Measurements from ENCODE around the gene YIF1B.

YIF1B gene

GRCh38 chr19:38277969-38278680 lies 37.6 kb downstream of the YIF1B start:
- Histone ChIP-seq H3K9me3 (ENCODE audit: insufficient read depth, low read length, severe bottlenecking) (no peaks in the 10 kb centered on the region), H3K36me3 (ENCODE audit: insufficient read depth, low read length) (no peaks in the 10 kb centered on the region), H3K4me2 (ENCODE audit: insufficient read depth, low read length) (no peak overlapping the region), H3K9ac (ENCODE audit: low read depth, low read length) (no peak overlapping the region), H4K20me1 (ENCODE audit: insufficient read depth, low read length) (no peaks in the 10 kb centered on the region), H2AFZ (ENCODE audit: low read depth, low read length) (no peak overlapping the region), H3K27me3 (ENCODE audit: insufficient read depth, low read length, poor library complexity) (no peaks in the 10 kb centered on the region), H3K4me3 (ENCODE audit: low read depth in 1 of 2, low read length in 2 of 2) (no peak overlapping the region), H3K27ac (ENCODE audit: low read length) (no peak overlapping the region), H3K4me1 (ENCODE audit: insufficient read depth, low read length) (no peaks in the 10 kb centered on the region), H3K79me2 (ENCODE audit: insufficient read depth, low read length) (no peaks in the 10 kb centered on the region)
- ATAC-seq (ENCODE audit: insufficient read depth, low read depth), result no peak
- DNase-seq, result no peak
- TF ChIP-seq CTCF (IDR thresholded peaks at IDR 0.05; ENCODE audit: borderline replicate concordance, extremely low read depth, low read length, poor library complexity, severe bottlenecking) (no peak), EZH2 (IDR thresholded peaks at IDR 0.05; ENCODE audit: borderline replicate concordance, low read depth, low read length, severe bottlenecking) (no peak)

- H3K9ac ChIP-seq (ENCODE audit: low read depth, low read length), result no peak overlapping the region
- H3K4me1 ChIP-seq (ENCODE audit: insufficient read depth, low read length), result no peaks in the 10 kb centered on the region
- no peak overlapping the region for H3K4me2 ChIP-seq (ENCODE audit: insufficient read depth, low read length)
- no peak overlapping the region for H2AFZ ChIP-seq (ENCODE audit: low read depth, low read length)
- no peaks in the 10 kb centered on the region for H3K9me3 ChIP-seq (ENCODE audit: insufficient read depth, low read length, severe bottlenecking)
- no peaks in the 10 kb centered on the region for H3K79me2 ChIP-seq (ENCODE audit: insufficient read depth, low read length)
- no peak for DNase-seq
- H3K36me3 ChIP-seq (ENCODE audit: insufficient read depth, low read length), result no peaks in the 10 kb centered on the region
- ATAC-seq (ENCODE audit: insufficient read depth, low read depth), result no peak
- no peak for TF ChIP-seq CTCF (IDR thresholded peaks at IDR 0.05; ENCODE audit: borderline replicate concordance, extremely low read depth, low read length, poor library complexity, severe bottlenecking)
- TF ChIP-seq EZH2 (IDR thresholded peaks at IDR 0.05; ENCODE audit: borderline replicate concordance, low read depth, low read length, severe bottlenecking), result no peak
- no peaks in the 10 kb centered on the region for H4K20me1 ChIP-seq (ENCODE audit: insufficient read depth, low read length)
- no peaks in the 10 kb centered on the region for H3K27me3 ChIP-seq (ENCODE audit: insufficient read depth, low read length, poor library complexity)
- H3K4me3 ChIP-seq (ENCODE audit: low read depth in 1 of 2, low read length in 2 of 2), result no peak overlapping the region
- no peak overlapping the region for H3K27ac ChIP-seq (ENCODE audit: low read length)
Observed at GRCh38 chr19:38277549-38277948, 38.2 kb downstream of the YIF1B start.

- no peak overlapping the region for H3K27ac ChIP-seq (ENCODE audit: low read length)
- no peaks in the 10 kb centered on the region for H3K36me3 ChIP-seq (ENCODE audit: insufficient read depth, low read length)
- no peak overlapping the region for H2AFZ ChIP-seq (ENCODE audit: low read depth, low read length)
- H3K9me3 ChIP-seq (ENCODE audit: insufficient read depth, low read length, severe bottlenecking), result no peaks in the 10 kb centered on the region
- DNase-seq (no peak), ATAC-seq (ENCODE audit: insufficient read depth, low read depth) (no peak)
- no peaks in the 10 kb centered on the region for H3K79me2 ChIP-seq (ENCODE audit: insufficient read depth, low read length)
- no peaks in the 10 kb centered on the region for H3K4me1 ChIP-seq (ENCODE audit: insufficient read depth, low read length)
- H3K27me3 ChIP-seq (ENCODE audit: insufficient read depth, low read length, poor library complexity), result no peaks in the 10 kb centered on the region
- H3K9ac ChIP-seq (ENCODE audit: low read depth, low read length), result no peak overlapping the region
- no peak overlapping the region for H3K4me3 ChIP-seq (ENCODE audit: low read depth in 1 of 2, low read length in 2 of 2)
- TF ChIP-seq EZH2 (IDR thresholded peaks at IDR 0.05; ENCODE audit: borderline replicate concordance, low read depth, low read length, severe bottlenecking) (no peak), CTCF (IDR thresholded peaks at IDR 0.05; ENCODE audit: borderline replicate concordance, extremely low read depth, low read length, poor library complexity, severe bottlenecking) (no peak)
- H3K4me2 ChIP-seq (ENCODE audit: insufficient read depth, low read length), result no peak overlapping the region
- H4K20me1 ChIP-seq (ENCODE audit: insufficient read depth, low read length), result no peaks in the 10 kb centered on the region
Observed at GRCh38 chr19:38276942-38277517, 38.7 kb downstream of the YIF1B start.

All from DND-41 (cell line).